ENCODE data around the gene CDH4. TPM values are rescaled to one million over a fixed set of nuclear protein-coding genes. Genes with fewer than 3 reads are reported as not detected.

Gene CDH4
- total RNA-seq, 1 donor from 2014 or later: not detected

- no peak for DNase-seq
Observed at GRCh38 chr20:61875221-61875885, 623.3 kb downstream of the CDH4 start.

GRCh38 chr20:61875996-61876395 lies 623.9 kb downstream of the CDH4 start:
- ATAC-seq (no peak), DNase-seq (no peak)
- intact Hi-C loops (cut with micrococcal nuclease): loop anchor here (10.0 kb wide), 1 partner anchor 1021 kb away; no protein-coding TSS in a partner anchor

More at GRCh38 chr20:61875221-61875885, 623.3 kb downstream of the CDH4 start:
- no peak for ATAC-seq
- intact Hi-C loops (cut with micrococcal nuclease): loop anchor here (10.0 kb wide), 1 partner anchor 1021 kb away; no protein-coding TSS in a partner anchor

- intact Hi-C loops (cut with micrococcal nuclease): loop anchor here (10.0 kb wide), 1 partner anchor 1022 kb away; no protein-coding TSS in a partner anchor
- DNase-seq: no peak
- ATAC-seq: no peak
Observed at GRCh38 chr20:61876952-61877728, 625.1 kb downstream of the CDH4 start.

- no peak for ATAC-seq
- intact Hi-C loops (cut with micrococcal nuclease): loop anchor here (10.0 kb wide), 1 partner anchor 1023 kb away; no protein-coding TSS in a partner anchor
- no peak for DNase-seq
Observed at GRCh38 chr20:61877776-61878477, 625.9 kb downstream of the CDH4 start.

- no peak for ATAC-seq
- DNase-seq: no peak
- intact Hi-C loops (cut with micrococcal nuclease): loop anchor here (10.0 kb wide), 1 partner anchor 1024 kb away; no protein-coding TSS in a partner anchor
Observed at GRCh38 chr20:61878478-61879302, 626.6 kb downstream of the CDH4 start.

GRCh38 chr20:61879303-61879620 lies 627.2 kb downstream of the CDH4 start:
- no peak for DNase-seq
- intact Hi-C loops (cut with micrococcal nuclease): loop anchor here (10.0 kb wide), 1 partner anchor 1024 kb away; no protein-coding TSS in a partner anchor
- no peak for ATAC-seq

- no peak for ATAC-seq
- no peak for DNase-seq
- intact Hi-C loops (cut with micrococcal nuclease): loop anchor here (10.0 kb wide), 1 partner anchor 1025 kb away; no protein-coding TSS in a partner anchor
Observed at GRCh38 chr20:61879694-61880093, 627.6 kb downstream of the CDH4 start.

GRCh38 chr20:61880706-61881105 lies 628.6 kb downstream of the CDH4 start:
- intact Hi-C loops (cut with micrococcal nuclease): no loop called here
- ATAC-seq: no peak
- no peak for DNase-seq

- ATAC-seq (no peak), DNase-seq (no peak)
Observed at GRCh38 chr20:61881416-61881815, 629.4 kb downstream of the CDH4 start.

GRCh38 chr20:61881861-61882260 lies 629.8 kb downstream of the CDH4 start:
- intact Hi-C loops (cut with micrococcal nuclease): no loop called here
- no peak for DNase-seq
- no peak for ATAC-seq

More at GRCh38 chr20:61881416-61881815, 629.4 kb downstream of the CDH4 start:
- intact Hi-C loops (cut with micrococcal nuclease): no loop called here

- DNase-seq (no peak), ATAC-seq (no peak)
- intact Hi-C loops (cut with micrococcal nuclease): no loop called here
Observed at GRCh38 chr20:61882716-61883615, 630.9 kb downstream of the CDH4 start.

GRCh38 chr20:61883857-61884393 lies 631.9 kb downstream of the CDH4 start:
- ATAC-seq (no peak), DNase-seq (no peak)
- intact Hi-C loops (cut with micrococcal nuclease): no loop called here

- ATAC-seq: no peak
- intact Hi-C loops (cut with micrococcal nuclease): no loop called here
- DNase-seq: no peak
Observed at GRCh38 chr20:61884571-61885389, 632.7 kb downstream of the CDH4 start.

GRCh38 chr20:61885759-61886715 lies 634.0 kb downstream of the CDH4 start:
- ATAC-seq: no peak
- DNase-seq: peak; percentile 10
- intact Hi-C loops (cut with micrococcal nuclease): no loop called here

GRCh38 chr20:61886721-61887595 lies 634.9 kb downstream of the CDH4 start:
- peak; percentile 58 for ATAC-seq
- intact Hi-C loops (cut with micrococcal nuclease): no loop called here
- DNase-seq: peak; percentile 30

Measured in left ventricle myocardium superior (tissue), 1 donor.